SU-DHL-6 (cell line): ENCODE data around the gene CCNF.

Experiments used
- H2AFZ ChIP-seq: fragments of 200-600 bp; sonication (generic); 2 replicates; pipeline ENCODE4 v1.6.1; 2014; ENCODE audit warnings: low read depth, mild to moderate bottlenecking, moderate library complexity, mixed read lengths, antibody characterized with exemption, low read length; ENCODE audit not compliant: severe bottlenecking
- H3F3A ChIP-seq: fragments of 200-600 bp; shearing (Covaris generic); 2 replicates; pipeline ENCODE4 v1.6.0; 2016; ENCODE audit warnings: antibody characterized with exemption, mild to moderate bottlenecking; ENCODE audit not compliant: insufficient read depth
- H3K27ac ChIP-seq: fragments of 200-600 bp; sonication (generic); 2 replicates; pipeline ENCODE4 v1.5.1; 2016; ENCODE audit warnings: low read depth, mild to moderate bottlenecking, low read length, moderate library complexity, mixed read lengths
- H3K27me3 ChIP-seq: fragments of 200-600 bp; sonication (generic), shearing (Covaris generic); 2 replicates; pipeline ENCODE4 v1.6.0; 2014; ENCODE audit warnings: mild to moderate bottlenecking, low read length
- H3K36me3 ChIP-seq: fragments of 200-600 bp; sonication (generic); 2 replicates; pipeline ENCODE4 v1.6.1; 2014; ENCODE audit warnings: mild to moderate bottlenecking, low read length, mixed read lengths
- H3K4me2 ChIP-seq: fragments of 300-600, 200-600 bp; shearing (Covaris generic), sonication (generic); 2 replicates; pipeline ENCODE4 v1.6.0; 2014; ENCODE audit warnings: low read length, low read depth, mild to moderate bottlenecking; ENCODE audit not compliant: poor library complexity, severe bottlenecking
- H3K4me3 ChIP-seq: fragments of 200-600 bp; sonication (generic); 2 replicates; pipeline ENCODE4 v1.5.1; 2014; ENCODE audit warnings: antibody characterized with exemption, low read length, mild to moderate bottlenecking, mixed read lengths; ENCODE audit not compliant: insufficient read depth, poor library complexity, severe bottlenecking
- H3K79me2 ChIP-seq: fragments of 200-600 bp; sonication (generic); 2 replicates; pipeline ENCODE4 v1.6.1; 2014; ENCODE audit warnings: mild to moderate bottlenecking, low read length, moderate library complexity; ENCODE audit not compliant: insufficient read depth
- H3K9ac ChIP-seq: fragments of 200-600 bp; sonication (generic); 2 replicates; pipeline ENCODE4 v1.7.0; 2014; ENCODE audit warnings: mild to moderate bottlenecking, low read length
- H3K9me2 ChIP-seq: fragments of 200-600 bp; sonication (generic); replicated peaks from 2 replicates; pipeline ENCODE4 v1.6.1; 2014; ENCODE audit warnings: low read length; ENCODE audit not compliant: insufficient read depth
- H3K9me3 ChIP-seq: fragments of 200-600 bp; sonication (generic); 2 replicates; pipeline ENCODE4 v1.6.1; 2014; ENCODE audit warnings: low read length, mixed read lengths; ENCODE audit not compliant: insufficient read depth
- H4K20me1 ChIP-seq: fragments of 200-600 bp; sonication (generic); 2 replicates; pipeline ENCODE4 v1.6.1; 2014; ENCODE audit warnings: low read depth, mild to moderate bottlenecking, antibody characterized with exemption, low read length, moderate library complexity, mixed read lengths
- CTCF ChIP-seq: fragments of 200-600 bp; sonication (generic); IDR thresholded peaks from one replicate; pipeline ENCODE4 v1.5.1; 2017; ENCODE audit warnings: antibody characterized with exemption, mild to moderate bottlenecking, low read length, moderate library complexity; ENCODE audit not compliant: insufficient read depth, poor library complexity, severe bottlenecking
- EZH2phosphoT487 ChIP-seq: fragments of 200-600 bp; sonication (generic), shearing (Covaris generic); conservative IDR thresholded peaks from 2 replicates; pipeline ENCODE4 v1.6.1; 2018; ENCODE audit warnings: mild to moderate bottlenecking, antibody characterized with exemption, low read length, moderate library complexity, mixed read lengths

Gene CCNF

GRCh38 chr16:2487903-2488531 lies 58.8 kb downstream of the CCNF start:
- H4K20me1 ChIP-seq: no peaks in the 10 kb centered on the region
- no peaks in the 10 kb centered on the region for H3K36me3 ChIP-seq
- H3K9me3 ChIP-seq: no peaks in the 10 kb centered on the region
- TF ChIP-seq EZH2phosphoT487 (no peak), CTCF (no peak)
- no peak overlapping the region for H3K9ac ChIP-seq
- H3K79me2 ChIP-seq: no peaks in the 10 kb centered on the region; the same call in 1 of the 2 replicates
- no peaks in the 10 kb centered on the region for H3K27me3 ChIP-seq
- H3F3A ChIP-seq: no peaks in the 10 kb centered on the region
- no peak overlapping the region for H3K4me3 ChIP-seq
- no peaks in the 10 kb centered on the region for H3K9me2 ChIP-seq
- no peak overlapping the region for H2AFZ ChIP-seq
- no peak overlapping the region for H3K4me2 ChIP-seq
- no peak overlapping the region for H3K27ac ChIP-seq

GRCh38 chr16:2489581-2489980 lies 60.3 kb downstream of the CCNF start:
- H3K27me3 ChIP-seq: no peaks in the 10 kb centered on the region
- no peak for TF ChIP-seq EZH2phosphoT487
- no peaks in the 10 kb centered on the region for H3K9me3 ChIP-seq
- H3K4me2 ChIP-seq: no peak overlapping the region
- no peak overlapping the region for H2AFZ ChIP-seq
- H3K27ac ChIP-seq: no peak overlapping the region
- no peak overlapping the region for H3K9ac ChIP-seq
- no peaks in the 10 kb centered on the region for H3K9me2 ChIP-seq
- no peaks in the 10 kb centered on the region for H3F3A ChIP-seq
- no peak overlapping the region for H3K4me3 ChIP-seq
- no peaks in the 10 kb centered on the region; the same call in 1 of the 2 replicates for H3K79me2 ChIP-seq
- no peaks in the 10 kb centered on the region for H4K20me1 ChIP-seq
- no peaks in the 10 kb centered on the region for H3K36me3 ChIP-seq

GRCh38 chr16:2490190-2491105 lies 61.2 kb downstream of the CCNF start:
- H3K79me2 ChIP-seq: no peaks in the 10 kb centered on the region; the same call in 1 of the 2 replicates
- H3K4me3 ChIP-seq: no peak overlapping the region
- TF ChIP-seq EZH2phosphoT487: no peak
- TF ChIP-seq CTCF: no peak
- H3F3A ChIP-seq: no peaks in the 10 kb centered on the region
- H3K27ac ChIP-seq: no peak overlapping the region
- H3K9me2 ChIP-seq: no peaks in the 10 kb centered on the region
- no peaks in the 10 kb centered on the region for H3K27me3 ChIP-seq
- no peak overlapping the region for H3K9ac ChIP-seq
- H2AFZ ChIP-seq: no peak overlapping the region
- no peaks in the 10 kb centered on the region for H3K9me3 ChIP-seq
- H3K36me3 ChIP-seq: no peaks in the 10 kb centered on the region
- H4K20me1 ChIP-seq: no peaks in the 10 kb centered on the region
- H3K4me2 ChIP-seq: no peak overlapping the region

GRCh38 chr16:2492292-2492691 lies 63.0 kb downstream of the CCNF start:
- Histone ChIP-seq H3K36me3 (no peaks in the 10 kb centered on the region), H3K27ac (no peak overlapping the region)

More at GRCh38 chr16:2492292-2492691, 63.0 kb downstream of the CCNF start:
- H3K9me3 ChIP-seq: no peaks in the 10 kb centered on the region
- TF ChIP-seq CTCF: no peak
- TF ChIP-seq EZH2phosphoT487: no peak
- H3K27me3 ChIP-seq: no peaks in the 10 kb centered on the region
- H3F3A ChIP-seq: no peaks in the 10 kb centered on the region
- no peak overlapping the region for H3K9ac ChIP-seq
- no peak overlapping the region for H3K4me2 ChIP-seq
- no peaks in the 10 kb centered on the region for H3K9me2 ChIP-seq
- H3K79me2 ChIP-seq: no peaks in the 10 kb centered on the region; the same call in 1 of the 2 replicates
- H3K4me3 ChIP-seq: no peak overlapping the region
- H4K20me1 ChIP-seq: no peaks in the 10 kb centered on the region
- no peak overlapping the region for H2AFZ ChIP-seq
